HG03439 (cell line): Measurements from ENCODE around the gene LY6G5C.

ENCODE experiments used
- ATAC-seq: cut with Tn5 transposase; IDR thresholded peaks from one replicate; pipeline ENCODE4 v1.9.1; 2021; ENCODE audit warnings: mild to moderate bottlenecking, moderate library complexity; ENCODE audit not compliant: unreplicated experiment

Gene LY6G5C

GRCh38 chr6:31691564-31692108 lies 10.8 kb upstream of the LY6G5C start:
- ATAC-seq: no peak

DNA sequence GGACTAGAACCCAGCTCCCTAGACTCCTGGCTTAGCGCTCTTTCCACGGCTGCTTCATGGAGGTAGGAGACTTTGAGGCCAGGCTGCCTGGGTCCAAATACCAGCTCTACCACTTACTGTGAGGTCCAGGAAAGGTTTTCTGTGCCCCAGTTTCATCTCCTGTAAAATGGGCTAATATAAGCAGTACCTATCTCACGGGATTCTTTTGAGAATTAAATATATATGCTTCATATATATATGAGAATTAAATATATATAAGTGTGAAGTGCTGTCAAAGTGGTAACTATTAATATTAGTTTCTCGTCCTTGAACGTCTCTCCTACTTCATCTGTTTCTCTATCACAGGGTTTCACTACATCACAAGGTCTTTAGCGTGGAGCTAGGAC lies 10.2 kb upstream of the LY6G5C start:
- ATAC-seq: no peak

- ATAC-seq: no peak
Measured at GRCh38 chr6:31690231-31691077, 9.6 kb upstream of the LY6G5C start.

DNA sequence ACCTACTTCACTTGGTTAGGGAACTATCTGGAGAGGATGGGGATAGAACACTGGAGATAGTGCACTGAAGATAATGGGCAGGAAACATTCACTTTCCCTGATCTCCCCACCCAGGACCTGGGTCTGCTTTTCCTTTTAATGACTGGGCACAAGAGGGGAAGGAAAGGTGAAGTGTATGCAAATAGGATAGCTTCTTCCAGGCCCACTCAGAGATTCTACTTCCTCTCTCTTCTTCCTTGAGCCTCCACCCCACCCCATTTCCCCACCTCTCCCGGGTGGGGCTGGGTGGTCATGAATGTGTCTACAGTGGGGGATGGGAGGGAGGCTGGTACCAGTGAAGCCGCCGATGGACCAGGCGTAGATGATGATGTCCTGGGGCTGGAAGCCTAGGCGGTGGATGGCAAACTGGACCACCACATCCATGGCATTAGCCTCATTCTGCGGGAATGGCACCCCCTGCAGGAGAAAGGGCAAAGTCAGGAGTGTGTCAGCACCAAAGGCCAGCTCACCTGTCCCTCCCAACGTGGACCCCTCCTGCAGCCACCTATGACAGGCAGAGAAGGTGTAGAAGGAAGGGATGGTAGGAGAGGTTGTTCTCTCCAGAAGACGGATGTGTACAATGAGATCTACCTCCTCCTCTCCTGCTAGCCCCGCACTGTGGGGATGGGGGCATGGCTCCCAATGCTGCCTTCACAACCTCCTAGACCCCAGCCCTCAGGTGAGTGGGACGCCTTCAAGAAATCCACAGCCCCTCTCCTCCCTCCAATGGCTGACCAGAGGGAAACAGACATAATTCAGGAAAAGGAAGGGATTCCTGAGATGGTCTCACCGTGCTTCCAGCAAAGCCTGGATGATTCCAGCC lies 8.6 kb upstream of the LY6G5C start:
- no peak for ATAC-seq

DNA sequence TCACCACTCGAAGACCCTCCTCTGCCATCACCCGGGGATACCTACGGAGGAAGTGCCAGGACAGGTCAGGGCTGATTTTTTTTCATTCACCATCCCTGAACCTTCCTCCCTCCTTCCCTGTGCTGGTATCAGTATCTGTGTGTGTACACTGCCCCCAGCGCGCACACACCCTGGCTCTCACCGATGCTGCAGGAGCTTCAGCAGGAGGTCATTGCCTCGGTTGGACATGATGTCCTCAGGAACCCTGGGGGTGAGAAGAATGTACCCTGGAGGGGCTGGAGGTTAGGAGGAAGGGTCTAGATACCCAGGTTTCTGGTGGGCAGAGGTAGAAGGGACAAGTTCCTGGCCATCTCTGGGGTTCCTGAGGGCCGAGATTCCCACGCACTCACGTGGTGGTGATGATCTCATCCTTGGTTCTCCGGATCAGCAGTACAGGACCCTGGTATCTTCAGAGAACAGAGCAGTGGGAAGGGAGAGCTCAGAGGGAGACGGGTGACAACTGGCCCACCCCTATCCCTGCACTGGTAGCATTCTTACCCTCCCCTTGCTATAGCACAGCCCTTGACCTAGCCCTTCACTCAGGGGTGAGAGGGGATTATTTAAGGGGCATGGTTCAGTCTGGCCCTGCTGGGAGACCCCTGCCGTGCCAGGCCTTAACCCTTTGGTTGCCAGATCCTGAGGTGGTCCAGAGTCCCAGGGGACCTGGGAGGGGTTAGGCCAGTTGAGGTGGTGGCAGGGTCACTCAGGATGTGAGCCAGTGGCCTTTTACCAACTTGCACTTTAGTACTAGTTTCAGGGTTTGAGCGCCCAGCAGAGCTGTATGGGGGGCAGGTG lies 7.2 kb upstream of the LY6G5C start:
- ATAC-seq: no peak

GRCh38 chr6:31687321-31687720 lies 6.5 kb upstream of the LY6G5C start:
- no peak for ATAC-seq

DNA sequence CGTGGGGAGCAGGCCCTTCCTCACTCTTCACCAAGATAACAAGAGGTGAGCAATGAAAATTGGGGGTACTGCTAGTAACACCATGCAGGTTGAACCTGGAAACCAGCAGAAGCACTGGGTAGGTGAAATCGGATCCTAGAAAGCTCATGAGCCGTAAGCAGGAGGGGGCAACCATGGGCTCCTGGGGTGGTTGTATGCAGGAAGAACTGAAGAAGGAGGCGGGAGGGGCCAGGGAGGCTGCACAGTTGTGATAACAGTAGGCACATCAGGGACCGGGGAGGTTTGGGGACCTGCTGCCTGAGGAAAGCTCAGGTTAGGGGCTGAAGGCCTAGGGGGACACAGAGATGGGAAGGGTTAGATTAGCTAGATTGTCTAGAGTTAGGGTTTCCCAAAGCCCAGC lies 5.6 kb upstream of the LY6G5C start:
- ATAC-seq: no peak

GRCh38 chr6:31683591-31683990 lies 2.7 kb upstream of the LY6G5C start:
- no peak for ATAC-seq

GRCh38 chr6:31681135-31681671 lies 336 bp upstream of the LY6G5C start:
- ATAC-seq: no peak

- ATAC-seq: no peak
Measured at GRCh38 chr6:31677955-31678354, 2.9 kb downstream of the LY6G5C start.

DNA sequence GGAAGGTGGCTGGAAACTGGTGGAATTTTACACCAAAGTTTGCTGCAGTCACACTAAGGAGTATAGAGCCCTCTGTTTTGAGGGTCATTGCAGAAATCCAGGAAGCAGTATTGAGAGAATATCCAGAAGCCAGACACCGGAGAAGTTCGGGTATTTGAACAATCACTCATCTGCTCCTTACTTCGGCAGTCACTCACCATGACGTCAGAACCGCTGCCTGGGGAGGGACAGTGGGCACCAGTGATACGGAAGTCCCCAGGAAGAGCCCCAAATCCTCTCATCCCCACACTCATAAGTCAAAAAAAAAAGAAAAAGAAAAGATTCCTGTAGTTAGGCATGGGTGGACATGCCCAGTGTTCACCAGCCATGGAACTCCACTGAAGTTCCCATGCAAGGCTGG lies 4.0 kb downstream of the LY6G5C start:
- ATAC-seq: no peak

DNA sequence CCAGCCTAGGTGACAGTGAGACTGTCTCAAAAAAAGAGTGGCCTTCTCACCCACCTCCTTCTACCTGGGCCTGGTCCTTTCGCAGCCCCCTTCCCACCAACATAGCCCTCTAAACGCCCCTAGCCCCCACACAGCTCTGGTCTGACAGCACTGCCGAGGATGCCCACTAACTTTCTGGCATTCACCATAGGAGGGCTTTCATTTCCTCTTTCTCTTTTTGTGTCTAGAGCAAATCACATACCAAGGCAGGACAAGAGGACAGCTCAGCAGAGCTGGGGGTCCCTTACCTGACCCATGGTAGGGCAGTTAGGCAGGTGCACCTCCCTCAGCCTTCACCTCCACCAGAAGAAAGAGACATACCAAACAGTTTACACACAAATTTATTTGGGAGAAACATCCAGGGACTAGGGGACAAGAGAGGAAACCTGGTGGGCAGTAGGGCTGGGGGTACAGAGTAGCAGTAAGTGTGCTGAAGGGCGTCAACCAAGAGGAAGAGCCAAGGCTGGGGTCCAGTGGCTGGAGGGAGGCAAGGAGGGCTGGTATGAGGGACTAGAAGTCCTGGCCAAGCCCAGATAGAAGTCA lies 4.5 kb downstream of the LY6G5C start:
- ATAC-seq: no peak

GRCh38 chr6:31669676-31670075 lies 11.2 kb downstream of the LY6G5C start, which contains the start of gene LY6G5B:
Gene LY6G5B, plus strand, starts transcription at chr6:31669976. Its CDS starts 975 bp downstream, at chr6:31670951.
- no peak for ATAC-seq

DNA sequence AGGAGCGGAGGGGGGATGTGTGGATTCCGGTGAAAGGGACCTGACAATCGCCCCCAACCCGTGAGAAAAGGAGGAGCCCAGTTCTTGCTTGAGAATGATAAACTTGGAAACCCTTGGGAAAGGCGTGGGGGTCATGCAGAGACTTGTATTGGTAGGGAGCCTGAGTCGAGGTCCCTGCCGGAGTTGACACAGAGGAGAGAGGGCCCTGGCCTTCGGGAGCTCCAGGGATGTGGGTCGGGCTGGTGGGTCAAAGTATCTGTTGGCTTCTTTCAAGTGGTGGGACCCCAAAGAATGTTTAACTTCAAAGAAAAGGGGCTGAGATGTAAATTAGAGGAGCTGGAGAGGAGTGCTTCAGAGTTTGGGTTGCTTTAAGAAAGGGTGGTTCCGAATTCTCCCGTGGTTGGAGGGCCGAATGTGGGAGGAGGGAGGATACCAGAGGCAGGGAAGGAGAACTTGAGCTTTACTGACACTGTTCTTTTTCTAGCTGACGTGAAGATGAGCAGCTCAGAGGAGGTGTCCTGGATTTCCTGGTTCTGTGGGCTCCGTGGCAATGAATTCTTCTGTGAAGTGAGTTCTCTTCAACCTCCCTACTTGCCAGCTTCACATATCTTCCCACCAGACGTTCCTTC lies 14.4 kb downstream of the LY6G5C start:
- ATAC-seq: no peak

- ATAC-seq: peak; percentile 80
Measured at GRCh38 chr6:31665501-31666336, 15.1 kb downstream of the LY6G5C start, which contains the start of gene CSNK2B. Gene CSNK2B, plus strand, starts transcription at chr6:31666080. Its CDS starts 752 bp downstream, at chr6:31666832.

DNA sequence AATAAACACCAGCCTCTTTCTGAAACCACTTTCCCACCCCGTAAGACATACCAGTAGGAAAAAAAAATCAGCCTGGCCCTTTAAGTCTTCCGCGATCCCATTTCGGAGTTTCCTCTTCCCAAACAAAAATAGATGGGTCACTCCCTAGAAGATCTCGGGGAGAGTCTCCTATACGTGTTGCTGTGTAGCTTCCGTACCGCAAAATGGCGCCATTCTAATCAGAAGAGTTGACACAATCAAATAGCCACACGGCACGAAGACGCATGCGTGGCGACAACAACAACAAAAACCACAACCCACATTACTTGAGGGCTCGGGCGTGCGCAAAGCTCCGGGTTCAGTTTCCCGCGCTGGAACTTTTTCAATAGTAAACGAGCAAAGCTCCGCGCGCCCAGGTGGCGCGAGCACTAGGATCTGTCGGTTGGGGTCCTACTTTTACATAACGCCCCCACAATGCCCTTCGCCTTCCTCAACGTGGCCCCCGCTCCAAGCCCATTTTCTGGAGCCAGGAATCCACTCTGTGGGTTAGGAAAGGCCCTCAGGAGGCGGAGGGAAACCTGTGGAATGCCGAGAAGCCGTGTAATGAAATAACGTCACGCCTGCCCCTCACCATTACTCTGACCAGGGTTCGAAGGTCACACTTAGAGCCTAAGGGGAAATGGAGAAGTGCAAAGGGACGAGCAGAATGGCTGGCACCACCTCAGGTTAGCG lies 15.9 kb downstream of the LY6G5C start, which contains the start of gene GPANK1:
Gene GPANK1, minus strand, starts transcription at position 208 of the 711 bp plus-strand sequence. CDS start 519 bp downstream, outside the sequence.
- peak; percentile 38 for ATAC-seq

DNA sequence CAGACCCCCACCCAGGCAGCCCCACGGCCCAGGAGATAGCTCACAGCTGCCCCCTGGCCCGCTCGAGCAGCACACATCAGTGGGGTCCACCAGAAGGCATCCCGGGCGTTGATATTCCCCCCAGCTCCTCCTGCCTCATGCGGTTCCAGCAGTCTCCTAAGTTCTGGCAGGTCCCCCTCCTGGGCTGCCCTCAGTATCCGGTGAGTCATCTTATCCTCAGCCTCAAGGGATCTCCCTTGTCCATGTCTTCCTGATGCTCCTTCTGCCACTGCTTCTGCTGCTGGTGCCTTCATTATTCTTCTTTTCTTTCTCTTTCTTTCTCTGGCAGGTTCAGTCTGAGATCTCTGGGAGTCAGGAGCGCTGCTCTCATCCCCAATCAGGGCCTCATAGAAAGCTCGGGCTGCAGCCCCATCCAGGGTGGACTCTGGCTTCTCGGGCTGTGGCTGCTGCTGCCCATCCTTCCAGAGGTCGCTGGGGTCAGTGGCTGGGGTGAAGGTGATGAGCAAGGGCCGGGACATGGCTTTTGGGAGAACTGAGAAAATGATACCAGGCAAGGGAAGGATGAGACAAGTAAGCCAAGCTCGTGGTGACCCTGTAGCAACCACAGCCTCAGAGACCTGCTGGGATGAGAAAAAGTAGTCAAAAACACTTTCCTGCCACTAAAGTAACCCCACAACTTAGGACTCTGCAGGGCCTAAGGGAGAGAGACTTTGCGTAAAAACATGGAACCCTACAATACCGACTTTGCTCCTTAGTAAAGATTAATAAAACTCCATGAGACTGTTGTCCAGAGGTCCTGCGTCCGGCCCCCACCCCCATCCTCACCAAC lies 16.7 kb downstream of the LY6G5C start:
- ATAC-seq: peak; percentile 3
